TTC549 (cell line): ENCODE measurements around the gene NEK10.
"Not testable (repeated sequence)": the region's sequence is repeated elsewhere in the genome, so short reads cannot be mapped to it uniquely, and the experiment has no call there.

Source experiments
- FAIRE-seq: peaks from 2 replicates; lab custom pipeline; 2012; peaks lifted over from hg19 to GRCh38; lab: Jason Lieb, UNC

The NEK10 gene

DNA sequence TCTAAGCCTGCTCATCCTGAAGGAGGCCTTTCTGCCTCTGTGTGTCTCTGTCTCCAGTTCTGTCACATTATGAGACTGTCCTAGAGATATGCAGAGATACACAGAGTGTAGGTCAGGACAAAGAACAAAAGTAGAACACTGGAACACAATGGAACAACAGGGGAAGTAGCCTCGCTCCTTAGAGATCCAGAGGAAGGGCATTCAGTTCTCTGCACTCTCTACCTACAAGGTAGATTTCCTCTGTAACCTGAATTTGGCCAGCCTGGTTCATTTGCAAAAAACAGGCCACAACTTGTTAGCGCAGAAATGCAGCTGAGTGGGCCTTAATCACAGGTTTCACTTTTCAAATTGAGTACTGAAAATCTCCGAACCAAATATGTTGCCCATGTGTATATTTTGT is 19.4 kb downstream of the NEK10 start:
- no peak for FAIRE-seq

DNA sequence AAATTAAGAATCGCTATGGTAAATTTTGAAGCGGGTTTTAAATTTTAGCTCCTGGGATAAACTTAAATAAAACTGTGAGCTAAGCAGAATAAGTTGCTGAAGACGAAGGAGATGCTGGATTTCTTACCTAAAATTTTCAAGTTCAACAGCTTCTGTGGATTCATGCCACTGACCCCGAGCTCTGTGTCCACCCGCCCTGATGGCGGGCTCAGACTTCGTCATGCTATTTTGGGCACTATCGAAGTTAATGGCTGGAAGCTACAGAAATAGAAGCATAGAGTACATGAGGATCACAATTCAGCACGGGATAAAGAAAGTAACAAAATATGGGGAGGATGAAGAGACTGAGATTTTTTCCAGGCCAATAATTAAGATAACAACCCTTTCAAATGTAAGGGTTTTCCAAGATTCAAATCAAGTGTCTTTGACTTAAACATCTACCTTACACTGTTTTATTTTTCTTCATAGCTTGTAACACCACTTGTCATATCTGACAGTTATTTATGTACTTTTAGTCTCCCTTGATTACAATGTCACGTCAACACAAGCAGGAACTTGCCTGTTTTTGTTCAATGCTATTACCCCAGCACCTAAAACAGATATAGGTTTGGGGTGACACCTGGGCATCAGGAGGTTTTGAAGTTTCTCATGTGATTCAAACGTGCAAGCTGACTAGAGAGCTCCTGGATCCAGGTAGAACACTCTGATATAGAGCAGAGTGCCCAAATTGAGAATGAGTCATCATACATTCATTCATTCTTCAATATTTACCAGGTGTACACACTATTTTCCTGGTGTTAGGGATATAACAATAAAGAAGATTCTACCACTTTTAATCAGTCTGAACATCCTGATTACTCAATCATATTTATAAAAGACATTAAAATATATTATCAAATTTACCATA is 23.0 kb downstream of the NEK10 start:
- no peak for FAIRE-seq

- no peak for FAIRE-seq
Observed at GRCh38 chr3:27345493-27345892, 23.7 kb downstream of the NEK10 start.

DNA sequence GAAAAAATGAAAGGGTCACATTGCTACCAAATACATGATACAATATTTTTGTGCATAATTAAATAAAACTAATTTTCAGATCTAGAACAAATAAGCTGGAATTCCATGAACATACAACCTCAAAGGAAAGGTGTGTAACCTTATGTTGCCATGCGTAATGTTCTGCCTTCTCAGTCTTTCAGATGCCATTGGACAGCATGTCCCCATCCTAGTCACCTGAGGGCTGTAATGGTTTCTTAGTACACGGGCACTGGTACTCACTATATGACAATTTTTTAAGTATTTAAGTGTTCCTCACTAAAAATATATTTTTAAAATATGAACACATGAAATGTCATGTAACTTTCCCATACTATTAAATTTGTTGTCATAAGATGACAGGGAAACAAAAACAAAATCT is 24.1 kb downstream of the NEK10 start:
- no peak for FAIRE-seq

DNA sequence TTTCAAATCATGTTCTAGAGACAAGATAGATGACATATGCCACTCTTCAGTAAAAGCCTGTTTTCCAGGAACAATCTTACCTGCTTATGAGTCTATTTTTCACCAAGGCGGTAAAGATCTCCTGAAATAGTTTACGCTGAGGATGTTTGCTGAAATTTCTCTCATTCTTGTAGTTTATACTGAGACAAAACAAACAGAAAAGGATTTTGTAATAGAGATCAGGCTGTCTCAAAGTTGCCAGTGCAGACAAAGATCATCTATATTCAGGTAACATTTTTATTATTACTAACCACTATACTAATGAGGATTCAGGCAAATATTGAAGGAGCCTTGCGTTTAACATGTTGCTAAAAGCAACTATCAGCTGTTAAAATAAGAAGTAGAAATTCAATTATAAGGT is 25.0 kb downstream of the NEK10 start:
- FAIRE-seq: no peak

DNA sequence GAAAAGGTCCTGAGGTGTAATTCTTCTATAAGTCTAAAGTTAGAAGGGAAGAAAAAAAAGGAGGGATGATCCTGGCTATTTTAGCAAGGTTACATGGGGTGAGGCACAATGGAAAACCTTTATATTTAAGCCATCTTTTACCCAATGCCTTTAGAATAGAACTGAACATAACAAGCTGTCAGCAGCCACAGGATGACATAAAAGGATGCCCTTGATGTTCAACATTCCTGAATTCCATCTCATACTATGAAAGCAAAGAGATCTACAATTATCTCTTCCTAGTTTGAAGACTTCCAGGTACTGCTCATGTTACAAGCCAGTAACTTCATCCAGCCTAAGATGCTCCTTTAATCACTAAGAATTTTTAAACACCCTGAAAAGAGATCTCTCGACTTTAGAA is 26.9 kb downstream of the NEK10 start:
- no peak for FAIRE-seq

DNA sequence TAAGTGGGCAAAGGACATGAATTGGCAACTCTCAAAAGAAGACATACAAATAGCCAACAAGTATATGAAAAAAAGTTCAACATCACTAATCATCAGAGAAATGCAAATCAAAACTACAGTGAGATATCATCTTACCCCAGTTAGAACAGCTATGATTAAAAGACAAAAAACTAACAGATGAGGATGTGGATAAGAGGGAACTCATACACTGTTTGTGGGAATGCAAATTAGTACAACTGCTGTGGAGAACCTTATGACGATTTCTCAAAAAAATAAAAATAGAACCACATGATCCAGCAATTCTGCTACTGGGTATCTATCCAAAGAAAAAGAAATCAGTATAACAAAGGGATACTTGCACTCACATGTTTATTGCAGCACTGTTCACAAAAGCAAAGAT is 28.6 kb downstream of the NEK10 start:
- FAIRE-seq: no peak

DNA sequence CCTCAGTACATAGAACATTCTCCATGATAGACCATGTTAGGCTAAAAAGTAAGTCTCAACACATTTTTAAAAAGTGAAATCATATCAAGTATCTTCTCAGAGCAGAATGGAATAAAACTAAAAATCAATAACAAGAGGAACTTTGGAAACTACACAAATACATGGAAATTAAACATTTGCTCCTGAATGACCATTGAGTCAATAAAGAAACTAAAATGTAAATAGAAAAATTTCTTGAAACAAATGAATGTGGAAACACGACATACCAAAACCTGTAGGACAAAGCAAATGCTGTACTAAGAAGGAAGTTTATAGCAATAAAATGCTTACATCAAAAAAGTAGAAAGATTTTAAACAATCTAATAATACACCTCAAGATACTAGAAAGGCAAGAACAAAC is 33.6 kb downstream of the NEK10 start:
- FAIRE-seq: no peak

DNA sequence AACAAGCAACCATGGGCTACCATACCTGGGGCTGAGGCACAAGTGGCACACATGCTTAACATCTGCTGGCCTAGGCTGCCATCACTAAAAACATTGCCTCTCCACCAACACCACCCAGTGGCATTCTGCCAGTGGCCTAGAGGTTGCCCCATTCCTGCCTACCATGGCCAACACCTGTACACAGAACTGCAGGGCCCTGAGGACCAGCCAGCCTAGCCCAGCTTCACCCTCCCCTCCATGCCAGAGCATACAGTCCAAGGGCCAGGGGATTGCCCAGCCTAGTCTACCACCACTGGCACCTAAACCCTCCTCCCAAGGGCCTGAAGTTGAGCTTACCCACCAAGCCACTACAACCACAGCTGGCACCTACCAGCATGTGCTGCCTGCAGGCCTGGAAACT is 35.3 kb downstream of the NEK10 start:
- no peak for FAIRE-seq

GRCh38 chr3:27328982-27329762 is 40.0 kb downstream of the NEK10 start:
- not testable (repeated sequence) for FAIRE-seq

DNA sequence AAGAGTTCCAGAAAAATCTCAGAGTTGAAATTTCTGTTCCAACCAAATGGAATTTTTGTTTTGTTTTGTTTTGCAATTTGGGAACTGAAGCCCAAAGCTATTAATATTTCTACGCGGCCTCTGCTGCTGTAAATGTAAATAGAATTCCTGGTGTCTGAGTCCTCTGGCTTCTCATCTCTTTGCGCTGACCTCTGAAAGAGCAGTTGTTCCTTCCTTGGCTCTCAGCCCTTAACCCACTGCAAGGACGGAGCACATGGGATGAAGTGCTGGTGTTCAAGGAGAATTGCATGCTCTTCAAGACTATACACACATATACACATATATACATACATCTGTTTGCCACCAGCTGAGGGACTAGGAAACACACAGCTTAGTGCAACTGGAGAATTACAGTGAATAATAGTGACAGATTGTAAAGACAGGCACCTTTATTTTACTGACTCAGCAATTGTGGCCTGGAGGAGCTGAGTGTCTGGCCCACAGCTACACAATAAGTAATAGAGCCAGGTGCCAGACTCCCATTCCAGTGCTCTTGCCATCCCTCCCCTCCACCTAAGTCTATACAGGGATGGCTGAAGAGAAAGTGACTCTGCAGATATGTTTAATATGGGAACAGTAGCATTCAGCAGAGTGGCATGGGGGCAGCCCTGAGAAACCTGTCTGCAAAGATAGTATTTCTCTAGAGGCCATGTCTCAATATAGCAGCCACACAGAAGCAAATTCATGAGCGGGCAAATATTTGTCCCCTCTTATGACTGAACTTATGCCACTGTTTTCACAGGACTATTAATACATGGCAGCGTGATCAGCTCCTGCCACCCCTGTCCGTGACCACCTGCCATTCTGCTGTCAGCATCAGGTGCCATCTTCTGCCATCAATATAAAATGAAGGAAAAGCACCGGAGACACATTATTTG is 42.3 kb downstream of the NEK10 start:
- FAIRE-seq: no peak

DNA sequence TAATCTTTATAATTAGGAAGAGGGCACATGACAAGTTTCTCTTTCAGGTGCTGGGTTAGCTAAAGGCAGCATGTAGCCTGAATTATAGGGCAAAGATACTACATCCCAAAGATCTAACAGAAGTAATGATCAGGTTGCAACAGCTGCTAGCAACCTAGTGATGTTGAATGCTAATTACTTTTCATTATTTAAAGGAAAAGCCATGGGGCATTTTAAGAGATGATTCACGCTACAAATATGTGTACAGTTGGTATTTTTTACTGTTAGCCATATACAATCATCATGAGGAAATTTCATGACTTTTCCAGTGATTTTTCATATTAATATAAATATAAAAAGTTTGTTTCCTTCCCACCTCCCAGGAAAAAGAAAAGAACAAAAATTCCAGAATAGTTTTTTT is 43.0 kb downstream of the NEK10 start:
- FAIRE-seq: no peak

GRCh38 chr3:27325419-27325818 is 43.8 kb downstream of the NEK10 start:
- FAIRE-seq: no peak

- FAIRE-seq: no peak
Observed at GRCh38 chr3:27324686-27325085, 44.5 kb downstream of the NEK10 start.

- no peak for FAIRE-seq
Observed at GRCh38 chr3:27323087-27323570, 46.1 kb downstream of the NEK10 start.

GRCh38 chr3:27322634-27323033 is 46.5 kb downstream of the NEK10 start:
- FAIRE-seq: no peak

DNA sequence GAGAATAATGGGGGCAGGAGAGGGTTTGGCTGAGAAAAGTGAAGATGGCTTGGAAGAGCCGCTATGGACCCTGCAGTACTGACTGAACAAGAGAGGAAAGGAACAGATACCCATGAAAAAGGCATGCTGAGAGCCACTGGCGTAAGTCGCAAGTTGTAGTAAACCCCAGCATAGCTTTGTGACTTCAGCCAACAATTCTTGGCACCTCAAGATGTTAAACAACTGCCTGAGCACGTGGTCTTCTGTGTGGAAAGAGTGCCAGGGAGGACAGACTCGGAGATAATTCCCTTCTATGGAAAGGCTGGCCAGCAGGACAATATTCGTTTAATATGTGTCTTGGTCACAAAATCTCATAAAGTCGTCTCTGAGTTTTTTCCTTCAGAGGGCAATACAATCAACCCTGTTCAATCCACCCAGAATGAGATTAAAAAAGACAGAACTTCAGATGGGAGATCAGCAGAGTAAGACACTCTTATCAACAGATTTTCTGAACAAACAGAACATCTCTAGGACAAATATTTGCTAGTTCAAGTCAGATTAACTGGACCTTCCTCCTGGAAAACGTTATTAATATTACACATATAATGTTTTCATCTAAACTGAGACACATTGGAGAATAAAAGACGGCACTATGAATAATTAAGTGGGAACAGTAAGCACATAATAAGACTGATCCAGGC is 49.2 kb downstream of the NEK10 start:
- FAIRE-seq: no peak

GRCh38 chr3:27319304-27319703 is 49.9 kb downstream of the NEK10 start:
- no peak for FAIRE-seq

- no peak for FAIRE-seq
Observed at GRCh38 chr3:27317096-27317495, 52.1 kb downstream of the NEK10 start.

GRCh38 chr3:27315003-27315402 is 54.2 kb downstream of the NEK10 start:
- FAIRE-seq: no peak

GRCh38 chr3:27312044-27312668 is 57.0 kb downstream of the NEK10 start:
- peak; percentile 77 for FAIRE-seq
